Endothelial cell of umbilical vein (primary cell): ENCODE results near the gene SHISA9. TPM values are rescaled to one million over a fixed set of nuclear protein-coding genes. Genes with fewer than 3 reads are reported as not detected.

Experiments
- BruUV-seq: library from RNA; stranded (reverse); fragments of 400-500 nt; replicated peaks from 2 replicates; lab custom pipeline; 2021; lab: Mats Ljungman, UMichigan
- CTCF ChIA-PET: fragments of 300-600, 350-600 bp; sonication (Branson Sonifier 250); formaldehyde crosslinking; loops from one replicate; lab custom pipeline; 2021; ENCODE audit warnings: antibody characterized with exemption, inconsistent platforms; lab: Charles Lee
- POLR2A ChIA-PET: fragments of 300-600, 350-600 bp; sonication (Branson Sonifier 250); formaldehyde crosslinking; loops from one replicate; lab custom pipeline; 2021; ENCODE audit warnings: antibody characterized with exemption, inconsistent platforms; lab: Charles Lee
- DNase-seq: peaks from one replicate; pipeline ENCODE4 v3.0.0-alpha.2; 2011; ENCODE audit warnings: low read depth, low spot score
- FAIRE-seq: peaks from 2 replicates; lab custom pipeline; 2011; peaks lifted over from hg19 to GRCh38; lab: Jason Lieb, UNC
- H2AFZ ChIP-seq: 2 replicates; pipeline ENCODE4 v1.6.0; 2012; ENCODE audit warnings: low read depth, low read length, control low read depth, inconsistent platforms
- H3K27ac ChIP-seq: 2 replicates; pipeline ENCODE4 v1.5.1; 2011; ENCODE audit warnings: low read depth, mild to moderate bottlenecking, control low read depth, low read length, moderate library complexity; ENCODE audit not compliant: insufficient read depth
- H3K27me3 ChIP-seq, 2 experiments: 2 replicates each; pipeline versions ENCODE4 v1.6.0 to v1.6.1; 2011; ENCODE audit warnings: low read length in 2 of 2, mixed read lengths in 1 of 2; ENCODE audit not compliant: control insufficient read depth in 2 of 2, insufficient read depth in 2 of 2
- H3K36me3 ChIP-seq, 2 experiments: 2 replicates in 1 of 2; 3 replicates in 1 of 2; pipeline ENCODE4 v1.5.1; 2011; ENCODE audit warnings: low read length in 2 of 2, mild to moderate bottlenecking in 1 of 2, moderate library complexity in 1 of 2; ENCODE audit not compliant: control insufficient read depth in 2 of 2, insufficient read depth in 2 of 2; ENCODE audit errors: extremely low read depth in 1 of 2
- H3K4me1 ChIP-seq: 3 replicates; pipeline ENCODE4 v1.5.1; 2011; ENCODE audit warnings: mild to moderate bottlenecking, low read length; ENCODE audit not compliant: control insufficient read depth, insufficient read depth; ENCODE audit errors: extremely low read depth
- H3K4me2 ChIP-seq: 2 replicates; pipeline ENCODE4 v1.6.1; 2011; ENCODE audit warnings: low read length, control low read depth, mixed read lengths; ENCODE audit not compliant: insufficient read depth
- H3K4me3 ChIP-seq, 3 experiments: fragments of 200-600 bp in 1 of 3; sonication (generic), shearing (Covaris generic) in 1 of 3; replicated peaks in 1 of 3; 2 replicates each; pipeline ENCODE4 v1.5.1; 2011 to 2016; ENCODE audit warnings: control low read depth in 3 of 3, low read length in 3 of 3, mild to moderate bottlenecking in 2 of 3, inconsistent platforms in 1 of 3, low read depth in 1 of 3, moderate library complexity in 1 of 3; ENCODE audit not compliant: insufficient read depth in 1 of 3
- H3K79me2 ChIP-seq: 2 replicates; pipeline ENCODE4 v1.6.0; 2012; ENCODE audit warnings: low read length, inconsistent platforms; ENCODE audit not compliant: control insufficient read depth, insufficient read depth
- H3K9ac ChIP-seq: replicated peaks from 2 replicates; pipeline ENCODE3; 2011; ENCODE audit warnings: low read length, control low read depth; ENCODE audit not compliant: insufficient read depth; ENCODE audit errors: extremely low read depth
- H3K9me1 ChIP-seq: replicated peaks from 3 replicates; pipeline ENCODE4 v1.6.0; 2011; ENCODE audit warnings: mild to moderate bottlenecking, low read length; ENCODE audit not compliant: control insufficient read depth, insufficient read depth; ENCODE audit errors: extremely low read depth
- H3K9me3 ChIP-seq: replicated peaks from 2 replicates; pipeline ENCODE4 v1.5.1; 2012; ENCODE audit warnings: low read length, inconsistent platforms; ENCODE audit not compliant: control insufficient read depth, insufficient read depth
- H4K20me1 ChIP-seq: replicated peaks from 2 replicates; pipeline ENCODE3; 2011; ENCODE audit warnings: mild to moderate bottlenecking, low read length; ENCODE audit not compliant: control insufficient read depth, insufficient read depth; ENCODE audit errors: extremely low read depth
- CTCF ChIP-seq, 2 donors: IDR thresholded peaks; 1 replicate in 1 of 2; 2 replicates in 1 of 2; pipeline ENCODE4 v1.5.1; 2011; ENCODE audit warnings: low read length in 2 of 2, mild to moderate bottlenecking in 2 of 2, moderate library complexity in 2 of 2, control low read depth in 1 of 2, inconsistent platforms in 1 of 2, low read depth in 1 of 2; ENCODE audit not compliant: insufficient read depth in 1 of 2; ENCODE audit errors: extremely low read depth in 1 of 2
- EZH2 ChIP-seq: IDR thresholded peaks from 2 replicates; pipeline ENCODE4 v1.6.1; 2012; ENCODE audit warnings: borderline replicate concordance, low read depth, mild to moderate bottlenecking, moderate library complexity, low read length, inconsistent platforms; ENCODE audit not compliant: severe bottlenecking
- FOS ChIP-seq: IDR thresholded peaks from 2 replicates; pipeline ENCODE4 v1.6.1; 2011; ENCODE audit warnings: mild to moderate bottlenecking, low read length, moderate library complexity, borderline replicate concordance; ENCODE audit not compliant: insufficient read depth
- GATA2 ChIP-seq: IDR thresholded peaks from 2 replicates; pipeline ENCODE4 v1.7.0; 2011; ENCODE audit warnings: low read depth, mild to moderate bottlenecking, moderate library complexity, mixed read lengths, low read length; ENCODE audit not compliant: insufficient read length, insufficient read depth
- JUN ChIP-seq: IDR thresholded peaks from 2 replicates; pipeline ENCODE4 v1.6.1; 2011; ENCODE audit warnings: borderline replicate concordance, low read depth; ENCODE audit not compliant: insufficient read length, insufficient read depth
- MYC ChIP-seq: IDR thresholded peaks from one replicate; pipeline ENCODE4 v1.6.1; 2011; ENCODE audit warnings: mild to moderate bottlenecking, low read depth, low read length
- POLR2A ChIP-seq: IDR thresholded peaks from 2 replicates; pipeline ENCODE4 v1.6.1; 2012; ENCODE audit warnings: low read depth, mild to moderate bottlenecking, control low read depth, low read length
- POLR2AphosphoS5 ChIP-seq: IDR thresholded peaks from 2 replicates; pipeline ENCODE4 v1.6.1; 2012; ENCODE audit warnings: low read depth, mild to moderate bottlenecking, control low read depth, low read length, moderate library complexity; ENCODE audit not compliant: insufficient read depth
- dilution Hi-C: fragments of 300-500 bp; cut with MboI; formaldehyde crosslinking; loops from one replicate; pipeline ENCODE4 v1.15.0; 2019; ENCODE audit warnings: low sequenced_read_pairs; ENCODE audit not compliant: extremely low pct_ligation_motif_present
- intact Hi-C: fragments of 100-400 bp; cut with micrococcal nuclease; formaldehyde crosslinking; loops from one replicate; pipeline ENCODE4 v1.10.0; 2022
- polyA plus RNA-seq, 4 experiments: library from polyadenylated mRNA; depleted of rRNA in 3 of 4; stranded (reverse) in 3 of 4; unstranded in 1 of 4; fragments of >200 nt; gene quantifications; 2 replicates each; pipeline versions ENCODE4 v1.2.1 to v1.2.3, GENCODE V29; 2011 to 2012; ENCODE audit warnings: missing spikeins in 1 of 4
- total RNA-seq: library from RNA; stranded (reverse); gene quantifications from 2 replicates; pipeline ENCODE4 v1.2.3, GENCODE V29; 2021
- TF ChIP-seq, protein P1 (sequence below): IDR thresholded peaks from 2 replicates; pipeline ENCODE4 v1.6.1; 2011; ENCODE audit not compliant: insufficient read depth, insufficient read length

The SHISA9 gene
- total and polyA plus RNA-seq, 2 donors (not counting 3 experiments of a cell fraction or from before 2014, with no cell fraction given): not detected

DNA sequence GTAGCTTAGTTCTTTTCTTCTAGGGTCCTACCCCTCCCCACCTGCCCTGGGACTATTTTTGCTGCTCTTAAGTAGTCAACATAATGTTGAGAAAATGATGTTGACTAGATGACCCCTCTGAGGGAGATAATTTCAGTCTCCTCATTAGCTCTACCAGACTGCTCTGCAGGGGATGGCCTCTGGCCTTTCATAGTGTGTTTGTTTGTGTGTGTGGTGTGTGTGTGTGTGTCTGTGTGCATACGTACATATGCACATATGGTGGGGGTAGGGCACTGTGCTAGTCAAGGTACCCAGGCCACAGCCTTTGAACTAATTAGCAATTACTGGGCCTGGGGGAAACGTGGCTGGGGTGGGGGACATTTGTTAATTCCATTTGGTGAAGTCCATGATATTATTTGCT lies 254.0 kb downstream of the SHISA9 start:
- no peaks in the 10 kb centered on the region for H3K9me1 ChIP-seq
- H3K79me2 ChIP-seq: no peaks in the 10 kb centered on the region
- no peak overlapping the region for H3K9ac ChIP-seq
- no TSS peak for BruUV-seq
- H3K4me3 ChIP-seq: no peak overlapping the region
- H3K4me1 ChIP-seq: no peaks in the 10 kb centered on the region
- no peaks in the 10 kb centered on the region for H4K20me1 ChIP-seq
- ChIA-PET POLR2A (no interaction called here), CTCF (no interaction called here)
- no peak overlapping the region for H3K27ac ChIP-seq
- H2AFZ ChIP-seq: no peak overlapping the region
- H3K36me3 ChIP-seq: no peaks in the 10 kb centered on the region
- TF ChIP-seq POLR2AphosphoS5: no peak
- no peak for TF ChIP-seq CTCF (IDR thresholded peaks at IDR 0.05; ENCODE audit: extremely low read depth in 1 of 2, insufficient read depth in 1 of 2, low read depth in 1 of 2, low read length in 2 of 2)
- TF ChIP-seq, protein P1, sequence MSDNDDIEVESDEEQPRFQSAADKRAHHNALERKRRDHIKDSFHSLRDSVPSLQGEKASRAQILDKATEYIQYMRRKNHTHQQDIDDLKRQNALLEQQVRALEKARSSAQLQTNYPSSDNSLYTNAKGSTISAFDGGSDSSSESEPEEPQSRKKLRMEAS: no peak
- no peak for TF ChIP-seq GATA2
- no peak for TF ChIP-seq EZH2
- TF ChIP-seq POLR2A: no peak
- no peak for TF ChIP-seq FOS
- no peak for TF ChIP-seq MYC
- no peak for TF ChIP-seq JUN
- no peaks in the 10 kb centered on the region for H3K27me3 ChIP-seq
- FAIRE-seq (no peak), DNase-seq (no peak)
- peaks cover 4% of the 10 kb centered on the region for H3K9me3 ChIP-seq
- H3K4me2 ChIP-seq: no peak overlapping the region
- intact Hi-C loops (no loop called here), dilution Hi-C loops (no loop called here)
